ENCODE measurements around the gene TUBB. TPM values are rescaled to one million over a fixed set of nuclear protein-coding genes. Genes with fewer than 3 reads are reported as not detected.

Gene TUBB
- total and polyA plus RNA-seq, 9 of the 15 experiments (the other 6 are each of a cell fraction or from before 2014, with no cell fraction given) = 971 to 2,870 (median 1,478) TPM

DNA sequence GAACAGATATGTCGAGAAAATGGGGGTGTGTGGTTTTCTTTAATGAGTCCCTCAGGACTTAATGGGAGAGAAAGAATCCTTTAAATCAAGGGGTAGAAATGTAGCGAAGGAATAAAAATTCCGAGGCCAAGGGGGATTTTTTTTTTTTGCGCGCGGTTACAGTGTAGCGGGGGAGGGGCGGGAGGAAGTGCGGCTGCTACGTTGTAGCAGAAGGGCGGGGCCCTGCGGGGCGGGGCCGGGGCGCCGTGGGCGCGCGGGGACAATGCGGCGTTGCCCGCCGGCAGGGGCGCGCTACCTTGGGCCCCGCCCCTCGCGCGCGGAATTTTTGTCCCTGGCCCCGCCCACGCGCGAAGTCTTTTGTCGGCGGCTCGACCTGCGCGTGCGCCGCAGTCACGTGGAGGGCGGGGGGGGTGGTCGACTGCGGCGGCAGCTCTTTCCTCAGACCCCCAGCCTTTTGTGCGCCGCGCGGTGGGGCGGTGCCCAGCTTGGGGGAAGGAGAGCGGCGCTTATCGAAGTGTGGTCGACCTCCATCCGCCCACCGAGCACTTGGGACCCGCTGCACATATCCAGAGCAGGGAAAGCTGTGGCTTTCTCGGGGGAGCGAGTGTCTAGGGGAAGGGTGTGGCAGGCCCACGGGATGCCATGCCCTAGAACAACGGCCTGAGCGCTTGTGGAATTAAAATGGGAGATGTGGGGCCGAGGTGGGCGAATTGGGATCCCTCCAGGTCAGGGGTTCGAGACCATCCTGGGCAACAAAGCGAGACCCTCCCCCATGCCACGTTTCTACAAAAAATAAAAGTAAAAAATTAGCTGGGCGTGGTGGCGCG lies 1.3 kb downstream of the TUBB start (continued):
- TF ChIP-seq NR2F6 (CRISPR knock-in tag; IDR thresholded peaks at IDR 0.05) = peak; percentile 87; the same call in 1 of the 2 replicates
- TF ChIP-seq NFIC (IDR thresholded peaks at IDR 0.05) = no peak; the same call in 1 of the 2 replicates
- TF ChIP-seq SOX6 (IDR thresholded peaks at IDR 0.05) = peak; percentile 80
- TF ChIP-seq, protein P1, sequence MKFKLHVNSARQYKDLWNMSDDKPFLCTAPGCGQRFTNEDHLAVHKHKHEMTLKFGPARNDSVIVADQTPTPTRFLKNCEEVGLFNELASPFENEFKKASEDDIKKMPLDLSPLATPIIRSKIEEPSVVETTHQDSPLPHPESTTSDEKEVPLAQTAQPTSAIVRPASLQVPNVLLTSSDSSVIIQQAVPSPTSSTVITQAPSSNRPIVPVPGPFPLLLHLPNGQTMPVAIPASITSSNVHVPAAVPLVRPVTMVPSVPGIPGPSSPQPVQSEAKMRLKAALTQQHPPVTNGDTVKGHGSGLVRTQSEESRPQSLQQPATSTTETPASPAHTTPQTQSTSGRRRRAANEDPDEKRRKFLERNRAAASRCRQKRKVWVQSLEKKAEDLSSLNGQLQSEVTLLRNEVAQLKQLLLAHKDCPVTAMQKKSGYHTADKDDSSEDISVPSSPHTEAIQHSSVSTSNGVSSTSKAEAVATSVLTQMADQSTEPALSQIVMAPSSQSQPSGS (CRISPR knock-in tag; IDR thresholded peaks at IDR 0.05) = no peak
- TF ChIP-seq NFATC3 (IDR thresholded peaks at IDR 0.05) = peak; percentile 74; the same call in 1 of the 2 replicates
- TF ChIP-seq GABPB2 (CRISPR knock-in tag; conservative IDR thresholded peaks at IDR 0.05) = no peak
- peak; percentile 86 for TF ChIP-seq U2AF1 (optimal IDR thresholded peaks at IDR 0.05; ENCODE audit: low read depth, low read length)
- no peak for TF ChIP-seq U2AF2 (optimal IDR thresholded peaks at IDR 0.05; ENCODE audit: low read depth, low read length)
- TF ChIP-seq, protein P2, sequence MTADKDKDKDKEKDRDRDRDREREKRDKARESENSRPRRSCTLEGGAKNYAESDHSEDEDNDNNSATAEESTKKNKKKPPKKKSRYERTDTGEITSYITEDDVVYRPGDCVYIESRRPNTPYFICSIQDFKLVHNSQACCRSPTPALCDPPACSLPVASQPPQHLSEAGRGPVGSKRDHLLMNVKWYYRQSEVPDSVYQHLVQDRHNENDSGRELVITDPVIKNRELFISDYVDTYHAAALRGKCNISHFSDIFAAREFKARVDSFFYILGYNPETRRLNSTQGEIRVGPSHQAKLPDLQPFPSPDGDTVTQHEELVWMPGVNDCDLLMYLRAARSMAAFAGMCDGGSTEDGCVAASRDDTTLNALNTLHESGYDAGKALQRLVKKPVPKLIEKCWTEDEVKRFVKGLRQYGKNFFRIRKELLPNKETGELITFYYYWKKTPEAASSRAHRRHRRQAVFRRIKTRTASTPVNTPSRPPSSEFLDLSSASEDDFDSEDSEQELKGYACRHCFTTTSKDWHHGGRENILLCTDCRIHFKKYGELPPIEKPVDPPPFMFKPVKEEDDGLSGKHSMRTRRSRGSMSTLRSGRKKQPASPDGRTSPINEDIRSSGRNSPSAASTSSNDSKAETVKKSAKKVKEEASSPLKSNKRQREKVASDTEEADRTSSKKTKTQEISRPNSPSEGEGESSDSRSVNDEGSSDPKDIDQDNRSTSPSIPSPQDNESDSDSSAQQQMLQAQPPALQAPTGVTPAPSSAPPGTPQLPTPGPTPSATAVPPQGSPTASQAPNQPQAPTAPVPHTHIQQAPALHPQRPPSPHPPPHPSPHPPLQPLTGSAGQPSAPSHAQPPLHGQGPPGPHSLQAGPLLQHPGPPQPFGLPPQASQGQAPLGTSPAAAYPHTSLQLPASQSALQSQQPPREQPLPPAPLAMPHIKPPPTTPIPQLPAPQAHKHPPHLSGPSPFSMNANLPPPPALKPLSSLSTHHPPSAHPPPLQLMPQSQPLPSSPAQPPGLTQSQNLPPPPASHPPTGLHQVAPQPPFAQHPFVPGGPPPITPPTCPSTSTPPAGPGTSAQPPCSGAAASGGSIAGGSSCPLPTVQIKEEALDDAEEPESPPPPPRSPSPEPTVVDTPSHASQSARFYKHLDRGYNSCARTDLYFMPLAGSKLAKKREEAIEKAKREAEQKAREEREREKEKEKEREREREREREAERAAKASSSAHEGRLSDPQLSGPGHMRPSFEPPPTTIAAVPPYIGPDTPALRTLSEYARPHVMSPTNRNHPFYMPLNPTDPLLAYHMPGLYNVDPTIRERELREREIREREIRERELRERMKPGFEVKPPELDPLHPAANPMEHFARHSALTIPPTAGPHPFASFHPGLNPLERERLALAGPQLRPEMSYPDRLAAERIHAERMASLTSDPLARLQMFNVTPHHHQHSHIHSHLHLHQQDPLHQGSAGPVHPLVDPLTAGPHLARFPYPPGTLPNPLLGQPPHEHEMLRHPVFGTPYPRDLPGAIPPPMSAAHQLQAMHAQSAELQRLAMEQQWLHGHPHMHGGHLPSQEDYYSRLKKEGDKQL (CRISPR knock-in tag; IDR thresholded peaks at IDR 0.05; ENCODE audit: borderline replicate concordance) = 0 out of 2 replicates have a peak, but pooled peaks have one; percentile 63
- TF ChIP-seq CBFB (CRISPR knock-in tag; IDR thresholded peaks at IDR 0.05) = peak; percentile 86; the same call in 1 of the 2 replicates
- peak; percentile 53 for TF ChIP-seq HCFC1 (IDR thresholded peaks at IDR 0.05; ENCODE audit: low read depth, low read length)
- no peak for TF ChIP-seq NCOA2 (IDR thresholded peaks at IDR 0.05; ENCODE audit: partially characterized antibody in 2 of 2)
- TF ChIP-seq POLR2AphosphoS5 (IDR thresholded peaks at IDR 0.05; ENCODE audit: control insufficient read depth, insufficient read depth, low read depth, low read length) = peak; percentile 91
- no peak for TF ChIP-seq BCOR (IDR thresholded peaks at IDR 0.05)
- TF ChIP-seq RBM22 (IDR thresholded peaks at IDR 0.05; ENCODE audit: low read depth, low read length, poor library complexity, severe bottlenecking) = peak; percentile 91
- no peak for TF ChIP-seq ZKSCAN8 (CRISPR knock-in tag; IDR thresholded peaks at IDR 0.05)
- TF ChIP-seq, protein P3, sequence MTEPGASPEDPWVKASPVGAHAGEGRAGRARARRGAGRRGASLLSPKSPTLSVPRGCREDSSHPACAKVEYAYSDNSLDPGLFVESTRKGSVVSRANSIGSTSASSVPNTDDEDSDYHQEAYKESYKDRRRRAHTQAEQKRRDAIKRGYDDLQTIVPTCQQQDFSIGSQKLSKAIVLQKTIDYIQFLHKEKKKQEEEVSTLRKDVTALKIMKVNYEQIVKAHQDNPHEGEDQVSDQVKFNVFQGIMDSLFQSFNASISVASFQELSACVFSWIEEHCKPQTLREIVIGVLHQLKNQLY (CRISPR knock-in tag; conservative IDR thresholded peaks at IDR 0.05) = peak in 1 of 2 experiments; percentile 96; a peak in 2 of 4 replicates
- TF ChIP-seq, protein P4, sequence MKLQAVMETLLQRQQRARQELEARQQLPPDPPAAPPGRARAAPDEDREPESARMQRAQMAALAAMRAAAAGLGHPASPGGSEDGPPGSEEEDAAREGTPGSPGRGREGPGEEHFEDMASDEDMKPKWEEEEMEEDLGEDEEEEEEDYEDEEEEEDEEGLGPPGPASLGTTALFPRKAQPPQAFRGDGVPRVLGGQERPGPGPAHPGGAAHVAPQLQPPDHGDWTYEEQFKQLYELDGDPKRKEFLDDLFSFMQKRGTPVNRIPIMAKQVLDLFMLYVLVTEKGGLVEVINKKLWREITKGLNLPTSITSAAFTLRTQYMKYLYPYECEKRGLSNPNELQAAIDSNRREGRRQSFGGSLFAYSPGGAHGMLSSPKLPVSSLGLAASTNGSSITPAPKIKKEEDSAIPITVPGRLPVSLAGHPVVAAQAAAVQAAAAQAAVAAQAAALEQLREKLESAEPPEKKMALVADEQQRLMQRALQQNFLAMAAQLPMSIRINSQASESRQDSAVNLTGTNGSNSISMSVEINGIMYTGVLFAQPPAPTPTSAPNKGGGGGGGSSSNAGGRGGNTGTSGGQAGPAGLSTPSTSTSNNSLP (IDR thresholded peaks at IDR 0.05; ENCODE audit: borderline replicate concordance, low read depth, low read length) = no peak

Measured in K562 (cell line).